ENCODE results near the gene SLC7A4.

SLC7A4 gene

DNA sequence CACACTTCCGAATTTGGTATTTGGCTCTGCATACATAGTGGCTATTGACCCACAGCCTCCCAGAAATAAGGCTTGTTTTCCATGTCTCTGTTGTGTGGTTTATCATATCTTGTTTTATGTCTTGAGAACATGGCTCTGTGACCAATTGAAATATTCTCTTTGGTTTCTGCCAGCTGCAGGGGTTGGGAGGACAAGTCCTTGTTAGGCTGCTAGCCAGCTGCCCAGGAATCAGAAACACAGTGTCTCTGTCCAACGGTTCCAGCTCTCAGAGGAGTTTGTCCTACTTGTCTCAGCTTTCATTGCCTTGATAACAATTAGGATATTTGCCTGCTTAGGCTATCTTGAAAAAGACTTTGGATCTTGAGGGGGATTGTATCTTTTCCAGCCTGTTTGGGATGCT lies 6.0 kb upstream of the SLC7A4 start:
- DNase-seq, result no peak

DNA sequence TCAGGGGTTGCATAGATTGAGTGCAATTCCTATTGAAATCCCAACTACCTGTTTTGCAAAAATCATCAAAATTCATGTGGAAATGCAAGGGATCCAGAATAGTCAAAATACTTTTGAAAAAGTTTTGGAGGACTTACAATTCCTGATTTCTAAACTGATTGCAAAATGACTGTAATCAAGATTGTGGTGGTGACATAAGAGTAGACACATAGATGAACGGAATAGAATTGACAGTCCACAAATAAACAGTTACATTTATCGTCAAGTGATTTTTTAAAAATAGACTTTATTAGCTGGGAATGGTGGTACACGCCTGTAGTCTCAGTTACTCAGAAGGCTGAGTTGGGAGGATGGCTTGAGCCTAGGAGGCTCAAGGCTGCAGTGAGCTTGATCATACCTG lies 2.6 kb upstream of the SLC7A4 start:
- no peak for DNase-seq

DNA sequence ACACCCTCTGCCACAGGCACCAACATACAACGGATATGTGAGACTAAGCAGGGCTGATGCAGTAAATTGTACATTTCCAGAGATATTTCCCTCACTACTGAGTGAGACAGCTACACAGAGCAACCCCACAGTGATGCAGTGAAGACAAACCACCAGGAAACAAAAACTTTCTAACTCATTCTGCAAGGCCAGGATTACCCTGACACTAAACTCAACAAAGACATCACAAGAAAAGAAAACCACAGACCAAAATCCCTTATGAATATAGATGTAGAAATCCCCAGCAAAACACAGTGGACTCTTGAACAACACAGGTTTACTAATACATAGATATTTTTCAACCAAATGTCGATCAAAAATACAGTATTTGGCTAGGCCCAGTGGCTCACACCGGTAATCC lies 1.5 kb upstream of the SLC7A4 start:
- no peak for DNase-seq

DNA sequence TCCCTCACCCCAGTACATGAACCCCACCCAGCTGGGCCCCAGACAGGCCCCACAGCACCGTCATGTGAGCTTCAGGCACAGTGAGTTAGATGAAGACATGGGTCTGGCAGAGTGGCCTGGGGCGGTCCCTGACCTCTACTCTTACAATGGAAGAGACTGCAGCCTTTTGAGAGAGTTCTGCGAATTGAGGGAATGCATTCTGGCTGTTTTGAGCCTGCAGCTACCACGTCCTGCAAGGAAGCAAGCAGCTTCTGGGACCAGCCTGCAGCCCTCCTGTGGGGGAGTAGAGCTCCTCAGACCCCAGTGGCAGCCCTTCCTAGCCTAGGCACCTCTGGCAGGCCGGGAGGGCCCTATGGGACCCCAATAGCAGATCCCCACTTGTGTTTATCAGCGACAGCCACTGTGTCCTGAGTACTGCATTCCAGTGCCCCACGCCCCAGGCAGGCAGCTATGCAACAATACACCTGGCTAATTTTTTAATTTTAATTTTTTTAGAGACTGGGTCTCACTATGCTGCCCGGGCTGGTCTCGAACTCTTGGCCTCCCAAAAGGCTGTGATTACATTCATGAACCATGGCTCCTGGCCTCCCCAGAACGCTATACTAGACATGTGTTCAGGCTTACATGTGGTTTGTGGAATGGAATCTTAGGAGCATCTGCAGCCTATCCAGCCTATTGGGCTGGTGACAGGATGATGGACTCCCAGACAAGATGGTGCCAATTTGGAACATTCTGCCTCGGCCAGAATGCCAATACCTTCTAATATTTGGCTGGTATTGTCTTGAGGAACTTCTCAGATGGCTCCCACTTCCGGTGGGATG lies 717 bp upstream of the SLC7A4 start:
- no peak for DNase-seq

DNA sequence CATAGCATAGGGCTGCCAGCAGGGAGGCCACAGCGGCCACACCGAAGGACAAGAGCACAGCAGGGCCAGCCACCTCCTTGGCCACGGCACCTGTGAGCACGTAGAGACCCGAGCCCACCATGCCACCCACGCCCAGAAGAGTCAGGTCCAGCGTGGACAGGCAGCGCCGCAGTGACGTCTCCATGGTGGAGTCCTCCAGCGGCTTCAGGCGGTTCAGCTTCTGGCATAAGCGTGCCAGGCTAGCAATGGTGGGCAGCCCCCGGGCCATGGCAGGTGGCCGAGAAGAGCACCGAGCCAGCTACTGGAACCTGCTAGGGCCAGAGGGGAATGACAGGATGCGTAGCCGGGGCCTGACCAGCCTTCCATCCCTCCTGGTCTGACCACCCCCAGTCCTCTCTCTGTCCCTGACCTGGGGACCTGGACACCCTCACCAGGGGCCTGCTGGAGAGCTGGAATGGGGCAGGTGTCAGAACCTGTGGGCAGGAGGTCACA lies 770 bp downstream of the SLC7A4 start:
- DNase-seq, result no peak

DNA sequence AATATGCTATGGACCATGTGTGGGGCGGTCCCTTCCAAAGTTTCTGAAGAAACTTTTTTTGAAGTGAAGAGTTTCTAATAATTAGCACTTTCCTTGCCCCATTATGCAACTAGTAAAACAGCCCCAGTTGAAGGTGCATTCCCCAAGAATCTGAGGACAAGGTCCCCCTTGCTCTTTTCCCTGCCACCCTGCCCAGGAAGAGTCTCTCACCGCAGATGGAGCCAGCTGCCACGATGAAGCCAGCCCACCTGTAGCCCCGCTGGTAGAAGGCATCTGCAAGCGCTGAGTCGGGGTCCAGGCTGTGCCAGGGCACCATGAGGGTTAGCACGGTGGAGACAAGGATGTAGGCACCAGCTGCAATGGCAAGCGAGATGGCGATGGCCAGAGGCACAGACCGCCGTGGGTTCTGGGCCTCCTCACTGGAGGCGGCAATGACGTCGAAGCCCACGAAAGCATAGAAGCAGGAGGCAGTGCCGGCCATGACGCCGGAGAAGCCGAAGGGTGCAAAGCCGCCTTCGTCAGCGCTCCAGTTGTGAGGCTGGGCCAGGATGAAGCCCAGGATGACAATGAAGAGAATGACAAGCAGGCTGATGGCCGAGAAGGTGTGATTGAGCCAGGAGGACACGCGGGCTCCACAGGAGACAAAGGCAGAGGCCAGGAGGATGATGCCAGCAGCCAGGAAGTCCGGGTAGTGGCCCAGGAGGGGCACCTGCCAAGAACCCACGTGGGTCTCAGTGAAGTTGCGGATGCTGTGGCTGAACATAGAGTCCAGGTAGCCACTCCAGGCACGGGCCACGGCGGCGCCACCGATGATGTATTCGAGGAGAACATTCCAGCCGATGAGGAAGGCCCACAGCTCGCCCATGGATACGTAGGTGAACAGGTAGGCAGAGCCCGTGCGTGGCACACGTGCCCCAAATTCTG lies 1.5 kb downstream of the SLC7A4 start:
- DNase-seq, result no peak

DNA sequence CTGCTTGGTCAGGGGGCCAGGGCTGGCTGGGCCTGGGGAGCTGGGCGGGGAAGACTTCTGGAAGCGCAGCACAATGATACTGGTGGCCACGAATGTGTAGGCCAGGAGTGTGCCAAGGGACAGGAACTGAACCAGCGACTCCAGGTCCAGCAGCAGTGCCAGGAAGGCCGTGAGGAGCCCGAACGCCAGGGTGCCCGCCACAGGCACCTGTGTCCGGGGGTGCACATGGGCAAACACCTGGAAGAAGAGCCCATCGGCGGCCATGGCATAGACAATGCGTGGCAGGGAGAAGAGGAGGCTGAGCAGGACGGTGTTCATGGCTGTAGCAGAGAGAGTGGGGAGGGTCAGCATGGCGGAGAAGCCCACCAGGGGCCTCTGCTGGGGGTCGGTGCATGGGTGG lies 2.3 kb downstream of the SLC7A4 start:
- no peak for DNase-seq

DNA sequence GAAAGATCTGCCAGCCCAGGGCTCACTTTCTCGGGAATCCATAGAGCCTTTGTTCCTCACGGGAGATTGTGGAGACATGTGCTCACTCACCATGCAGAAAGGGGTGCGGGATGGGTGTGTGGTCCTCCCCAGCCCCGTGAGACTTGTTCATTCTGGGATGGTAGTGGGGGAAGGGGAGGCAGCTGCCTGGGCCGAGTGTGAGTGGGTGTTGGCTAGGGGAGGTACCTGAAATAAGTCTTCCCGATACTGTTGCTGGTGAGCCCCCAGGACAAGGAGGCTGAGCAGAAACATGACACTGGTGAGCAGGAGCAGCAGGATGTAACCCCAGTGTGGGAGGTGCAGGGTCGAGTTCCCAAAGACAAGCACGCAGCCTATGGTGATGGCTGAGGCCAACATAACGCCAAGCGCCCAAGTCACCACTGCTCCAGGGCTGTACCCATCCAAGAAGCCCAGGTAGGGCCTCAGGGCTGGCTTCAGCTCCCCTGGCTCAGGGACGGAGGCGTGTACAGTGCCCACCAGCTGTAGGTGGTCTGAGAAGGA lies 2.8 kb downstream of the SLC7A4 start:
- no peak for DNase-seq

DNA sequence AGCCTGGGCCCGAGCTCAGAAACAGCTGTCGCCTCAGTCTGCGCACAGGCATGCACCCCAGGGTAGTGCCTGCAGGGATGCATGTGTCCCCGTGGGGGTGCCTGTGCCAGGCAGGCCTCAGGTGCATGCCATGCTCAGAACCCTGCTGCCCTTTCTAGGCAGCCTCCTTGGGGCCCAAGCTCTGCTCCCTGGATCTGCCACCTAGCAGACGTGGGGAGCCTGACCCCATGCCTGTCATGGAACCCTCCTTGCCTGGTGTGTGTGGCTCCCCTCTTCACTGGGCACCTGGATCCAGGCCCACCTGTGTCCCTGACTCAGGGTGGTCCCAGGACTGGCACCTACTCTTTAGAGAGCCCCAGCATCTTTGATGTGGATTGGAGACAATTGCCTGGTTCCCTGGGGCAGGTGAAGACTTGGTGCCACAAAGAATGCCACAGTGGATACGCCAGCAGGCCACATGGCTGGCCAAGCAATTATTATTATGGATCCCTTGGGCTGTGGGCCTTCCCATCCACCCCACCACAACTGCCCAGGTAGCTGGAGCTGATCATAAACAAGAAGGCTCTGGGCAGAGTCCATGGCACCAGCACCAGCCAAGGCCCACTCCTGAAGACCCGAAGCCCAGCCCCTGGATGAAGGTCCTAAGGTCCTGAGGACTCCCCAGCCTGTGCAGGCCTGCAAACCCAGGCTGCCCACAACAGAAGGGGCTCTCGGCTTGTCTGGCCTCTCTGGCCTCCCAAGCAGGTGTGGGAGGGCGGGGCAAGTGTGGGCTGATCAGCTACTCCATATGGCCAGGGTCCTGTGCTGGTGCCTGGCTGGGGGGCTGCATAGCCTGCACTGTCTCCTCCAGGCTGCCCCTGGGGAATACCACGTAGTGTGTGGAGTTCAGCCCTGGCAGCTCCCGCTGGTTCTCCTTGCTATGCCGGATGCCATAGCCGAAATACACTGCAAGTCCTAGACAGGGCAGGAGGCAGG lies 3.8 kb downstream of the SLC7A4 start:
- DNase-seq, result no peak

DNA sequence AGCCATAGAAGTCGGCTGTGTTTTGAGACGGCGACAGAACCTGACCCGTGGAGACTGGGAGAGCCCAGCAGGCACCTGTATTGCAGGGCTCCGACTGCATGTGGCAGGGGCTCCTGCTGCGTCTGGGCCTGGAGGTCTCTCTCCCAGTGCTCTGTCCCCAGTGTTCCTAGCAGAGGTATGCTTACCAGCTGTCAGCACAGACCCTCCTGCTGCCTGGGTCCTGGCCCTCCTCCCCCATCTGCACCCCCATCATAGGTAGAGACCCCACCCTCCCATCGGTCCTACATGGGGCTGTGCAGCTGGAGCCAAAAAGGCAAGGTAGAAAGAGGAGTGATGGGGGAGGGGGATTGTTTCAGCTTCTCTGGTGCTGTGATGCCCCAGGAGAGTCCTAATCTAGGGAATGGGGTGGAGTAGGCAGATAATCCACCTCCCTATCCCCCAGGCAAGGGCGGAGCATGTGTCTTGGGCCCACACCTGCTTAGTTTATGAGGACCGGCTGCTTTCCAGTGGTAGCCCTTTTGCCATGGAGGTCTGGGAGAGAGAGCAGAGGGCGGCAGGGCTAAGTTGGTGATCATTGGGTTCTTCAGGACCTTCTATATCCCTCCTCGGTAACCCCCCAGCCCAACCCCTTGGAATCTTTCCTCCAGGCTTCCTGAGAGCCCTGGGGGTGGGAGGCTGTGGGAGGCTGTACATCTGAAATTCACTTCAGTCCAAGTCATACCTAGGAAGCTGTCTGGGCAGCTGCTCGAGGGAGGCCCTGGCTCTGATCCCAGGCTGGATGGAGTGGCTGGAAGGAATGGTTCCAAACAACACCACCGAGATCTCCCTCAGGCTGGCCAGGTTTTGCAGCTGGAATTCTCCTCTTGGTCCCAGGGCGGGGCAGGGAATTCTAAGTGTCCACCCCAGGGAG lies 5.3 kb downstream of the SLC7A4 start:
- DNase-seq, result no peak

DNA sequence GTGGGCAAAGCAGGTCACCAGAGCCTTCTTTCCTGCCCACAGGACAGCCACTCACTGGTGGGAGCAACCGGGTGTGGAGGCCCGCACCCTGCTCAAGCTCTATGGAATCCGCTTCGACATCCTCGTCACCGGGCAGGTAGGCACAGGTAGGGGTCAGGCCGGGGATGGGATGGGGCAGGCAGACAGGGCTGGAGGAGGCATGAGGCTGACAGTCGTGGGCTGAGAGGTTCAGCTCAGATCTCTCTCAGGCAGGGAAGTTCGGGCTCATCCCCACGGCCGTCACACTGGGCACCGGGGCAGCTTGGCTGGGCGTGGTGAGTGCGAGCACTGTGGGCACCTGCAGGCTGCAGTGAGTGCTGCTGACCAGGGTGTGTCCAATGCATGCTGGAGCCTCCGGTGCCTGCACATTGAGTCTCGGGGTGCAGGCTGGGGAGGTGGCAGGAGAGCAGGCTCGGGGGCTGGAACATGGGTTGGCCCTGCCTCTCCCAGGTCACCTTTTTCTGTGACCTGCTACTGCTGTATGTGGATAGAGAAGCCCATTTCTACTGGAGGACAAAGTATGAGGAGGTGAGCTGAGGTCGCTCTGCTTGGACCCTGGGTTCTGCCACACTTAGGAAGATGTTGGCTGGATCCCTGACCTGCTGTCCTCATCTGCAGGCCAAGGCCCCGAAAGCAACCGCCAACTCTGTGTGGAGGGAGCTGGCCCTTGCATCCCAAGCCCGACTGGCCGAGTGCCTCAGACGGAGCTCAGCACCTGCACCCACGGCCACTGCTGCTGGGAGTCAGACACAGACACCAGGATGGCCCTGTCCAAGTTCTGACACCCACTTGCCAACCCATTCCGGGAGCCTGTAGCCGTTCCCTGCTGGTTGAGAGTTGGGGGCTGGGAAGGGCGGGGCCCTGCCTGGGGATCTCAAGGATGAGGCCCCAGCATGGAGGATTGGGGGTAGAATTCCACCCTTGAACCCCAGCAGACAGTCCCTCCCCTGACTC lies 6.3 kb downstream of the SLC7A4 start:
- no peak for DNase-seq

DNA sequence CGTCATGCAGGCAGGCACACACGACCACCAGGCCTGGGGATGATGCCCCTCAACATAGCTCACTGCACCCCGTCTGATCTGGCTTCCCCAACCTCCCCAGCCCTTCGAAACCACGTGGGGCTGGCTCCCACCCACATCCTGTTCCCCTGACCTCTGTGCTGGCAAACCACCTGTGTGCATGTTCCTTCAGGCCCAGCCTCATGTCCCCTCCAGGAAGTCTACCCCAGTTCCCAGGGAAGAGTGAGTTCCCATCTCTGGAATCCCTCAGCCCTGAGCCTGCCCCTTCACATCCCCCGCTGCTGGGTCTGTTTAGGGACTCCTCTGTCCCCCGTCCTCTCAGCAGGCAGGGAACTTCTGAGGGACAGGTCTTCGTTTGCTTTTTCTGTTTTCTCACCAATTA lies 7.1 kb downstream of the SLC7A4 start:
- no peak for DNase-seq

DNA sequence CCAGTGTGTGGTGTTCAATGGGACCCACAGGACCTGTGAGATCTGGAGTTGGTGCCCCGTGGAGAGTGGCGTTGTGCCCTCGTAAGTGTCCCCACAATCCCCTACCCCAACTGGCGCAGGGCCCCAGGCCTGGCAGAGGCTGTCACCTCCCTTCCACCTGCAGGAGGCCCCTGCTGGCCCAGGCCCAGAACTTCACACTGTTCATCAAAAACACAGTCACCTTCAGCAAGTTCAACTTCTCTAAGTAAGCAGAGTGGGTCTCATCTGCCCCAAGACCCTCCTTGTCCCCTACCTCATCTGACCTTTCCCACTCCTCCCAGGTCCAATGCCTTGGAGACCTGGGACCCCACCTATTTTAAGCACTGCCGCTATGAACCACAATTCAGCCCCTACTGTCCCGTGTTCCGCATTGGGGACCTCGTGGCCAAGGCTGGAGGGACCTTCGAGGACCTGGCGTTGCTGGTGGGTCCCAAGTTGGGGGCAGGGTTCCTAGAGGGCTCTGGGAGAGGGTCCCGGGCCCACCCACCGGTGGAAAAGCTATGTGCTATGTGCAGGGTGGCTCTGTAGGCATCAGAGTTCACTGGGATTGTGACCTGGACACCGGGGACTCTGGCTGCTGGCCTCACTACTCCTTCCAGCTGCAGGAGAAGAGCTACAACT lies 9.3 kb downstream of the SLC7A4 start:
- DNase-seq, result no peak

DNA sequence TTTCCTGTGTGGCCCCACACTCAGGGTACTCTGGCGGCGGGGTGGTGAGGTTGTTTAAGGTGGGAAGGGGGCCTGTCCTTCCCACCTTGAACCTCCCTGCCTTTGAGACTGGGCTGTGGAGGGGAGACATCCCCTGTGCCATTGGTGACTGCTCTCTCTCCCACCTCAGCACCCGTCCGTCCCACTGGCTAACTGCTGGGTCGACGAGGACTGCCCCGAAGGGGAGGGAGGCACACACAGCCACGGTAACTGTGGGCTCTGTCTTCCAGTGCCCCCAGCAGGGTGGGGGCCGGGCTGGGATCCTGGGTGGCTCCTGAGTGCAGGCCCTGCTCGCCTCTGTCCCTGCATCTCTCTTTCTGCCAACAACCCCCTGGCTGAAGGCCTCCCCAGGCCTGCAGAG lies 9.9 kb downstream of the SLC7A4 start:
- no peak for DNase-seq

DNA sequence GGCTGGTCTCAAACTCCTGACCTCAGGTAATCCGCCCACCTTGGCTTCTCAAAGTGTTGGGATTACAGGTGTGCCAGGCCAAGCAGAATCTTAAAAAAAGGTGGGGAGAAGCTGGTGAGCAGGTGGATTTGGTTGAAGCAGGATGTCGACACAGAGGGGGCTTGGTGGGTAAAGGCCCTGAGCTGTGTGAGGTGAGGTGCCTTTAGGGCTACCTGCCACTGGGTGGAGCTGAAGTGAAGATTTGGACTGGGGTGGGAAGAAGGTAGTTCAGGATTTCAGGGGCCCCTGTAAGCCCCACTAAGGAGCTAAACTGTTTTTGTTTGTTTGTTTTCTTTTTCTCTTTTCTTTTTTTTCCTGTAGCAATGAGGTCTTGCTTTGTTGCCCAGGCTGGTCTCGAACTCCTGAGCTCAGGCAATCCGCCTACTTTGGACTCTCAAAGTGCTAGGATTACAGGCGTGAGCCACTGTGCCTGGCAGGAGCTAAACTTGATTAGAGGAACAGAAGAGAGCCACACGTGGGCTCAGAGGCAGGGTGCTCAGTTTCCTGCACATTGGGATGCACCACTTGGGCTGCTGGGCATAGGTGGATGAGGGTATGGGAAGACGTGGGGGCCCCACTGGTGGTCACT lies 11.4 kb downstream of the SLC7A4 start:
- peak; percentile 32 for DNase-seq

DNA sequence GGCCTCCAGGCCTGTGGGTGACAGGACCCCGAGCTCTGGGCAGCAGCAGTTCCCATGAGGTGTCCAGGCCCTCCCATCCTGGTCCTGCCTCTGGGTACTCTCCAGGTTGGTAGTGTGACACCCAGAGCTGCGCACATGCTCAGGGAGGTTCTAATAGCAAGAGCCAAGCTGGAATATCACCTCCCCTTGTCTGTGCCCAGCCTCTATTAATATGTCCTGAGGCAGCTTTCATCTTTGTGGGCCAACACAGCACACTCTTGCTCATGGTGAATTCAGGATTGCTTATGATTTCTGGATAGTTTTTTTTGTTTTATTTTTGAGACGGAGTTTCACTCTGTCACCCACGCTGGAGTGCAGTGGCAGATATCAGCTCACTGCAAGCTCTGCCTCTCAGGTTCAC lies 14.0 kb downstream of the SLC7A4 start:
- DNase-seq, result no peak

DNA sequence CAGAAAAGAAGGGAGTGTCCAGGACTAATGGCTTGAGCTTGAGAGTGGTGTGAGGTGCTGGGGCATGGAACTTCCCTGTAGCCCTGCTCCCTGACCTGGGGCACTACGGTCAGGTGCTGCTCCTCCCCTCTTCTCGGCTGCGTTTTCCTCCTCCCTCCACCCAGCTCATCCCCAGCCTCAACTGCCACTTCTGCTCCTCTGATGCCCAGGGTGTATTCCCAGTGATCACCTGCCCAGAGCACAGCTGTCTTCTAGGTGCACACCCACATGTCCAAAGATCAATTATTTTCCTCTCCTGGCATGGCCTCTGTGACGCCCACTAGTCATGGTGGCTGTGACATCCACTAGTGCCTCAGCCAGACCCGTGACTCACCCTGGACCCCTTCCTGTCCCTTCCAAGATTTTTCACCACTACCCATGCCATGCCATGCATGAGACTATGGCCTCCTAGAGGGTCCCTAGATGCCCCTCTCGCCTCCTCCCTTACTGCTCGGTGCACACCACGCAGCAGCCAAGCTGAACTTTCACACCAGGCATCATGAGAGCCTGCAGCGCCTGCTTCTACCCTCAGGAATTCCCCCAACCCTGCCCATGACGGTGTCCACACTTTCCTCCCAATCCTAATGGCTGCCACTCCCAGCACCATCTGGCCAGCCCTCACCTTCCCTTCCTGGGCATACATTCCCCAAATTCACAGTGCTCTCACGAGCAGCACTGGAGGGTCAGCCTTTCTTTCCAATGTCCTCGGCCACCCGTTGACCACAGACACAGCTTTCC lies 15.5 kb downstream of the SLC7A4 start:
- no peak for DNase-seq

DNA sequence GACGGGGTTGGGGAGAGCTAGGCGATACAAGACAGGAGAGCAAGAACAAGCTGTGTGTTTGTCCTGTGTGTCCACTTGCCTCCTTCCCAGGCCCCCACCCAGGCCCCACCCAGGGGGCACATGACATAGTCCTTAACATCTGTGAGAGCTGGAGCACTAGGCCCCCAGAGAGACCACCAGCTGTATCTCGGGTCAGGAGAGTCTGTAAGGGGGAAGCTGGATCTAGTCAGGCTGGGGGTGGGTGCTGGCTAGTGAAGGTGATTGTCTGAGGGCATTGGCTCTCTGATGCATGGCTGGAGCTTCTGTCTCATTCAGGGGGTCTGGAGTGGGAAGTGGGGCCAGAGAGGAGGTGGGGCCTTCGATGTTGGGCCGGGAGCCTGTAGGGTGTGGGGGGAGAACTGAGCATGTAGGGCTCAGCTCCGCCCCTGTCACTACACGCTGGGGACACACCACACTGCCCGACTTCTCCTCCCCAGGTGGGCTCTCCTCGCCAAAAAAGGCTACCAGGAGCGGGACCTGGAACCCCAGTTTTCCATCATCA lies 16.8 kb downstream of the SLC7A4 start:
- no peak for DNase-seq
